ENCODE measurements around the gene FBXW4.
"Not testable (repeated sequence)": the region's sequence is repeated elsewhere in the genome, so short reads cannot be mapped to it uniquely, and the experiment has no call there.

The FBXW4 gene

GRCh38 chr10:101615525-101616116 is 79.3 kb downstream of the FBXW4 start:
- no peak for DNase-seq

GRCh38 chr10:101614663-101615524 is 80.1 kb downstream of the FBXW4 start:
- no peak for DNase-seq

- no peak for DNase-seq
Observed at GRCh38 chr10:101613646-101614045, 81.3 kb downstream of the FBXW4 start.

- no peak for DNase-seq
Observed at GRCh38 chr10:101612872-101613271, 82.1 kb downstream of the FBXW4 start.

- DNase-seq: no peak
Observed at GRCh38 chr10:101612086-101612485, 82.9 kb downstream of the FBXW4 start.

- DNase-seq: no peak
Observed at GRCh38 chr10:101611096-101611905, 83.7 kb downstream of the FBXW4 start.

GRCh38 chr10:101609481-101609880 is 85.5 kb downstream of the FBXW4 start:
- DNase-seq: no peak

GRCh38 chr10:101607124-101607523 is 87.8 kb downstream of the FBXW4 start:
- no peak for DNase-seq

- peak; percentile 37 to 38 for DNase-seq
Observed at GRCh38 chr10:101602761-101603398, 92.1 kb downstream of the FBXW4 start.

GRCh38 chr10:101601541-101601940 is 93.4 kb downstream of the FBXW4 start:
- no peak for DNase-seq

GRCh38 chr10:101597091-101597900 is 97.7 kb downstream of the FBXW4 start:
- no peak for DNase-seq

- DNase-seq: no peak
Observed at GRCh38 chr10:101595591-101596433, 99.2 kb downstream of the FBXW4 start.

GRCh38 chr10:101593331-101593730 is 101.6 kb downstream of the FBXW4 start:
- not testable (repeated sequence) for DNase-seq

GRCh38 chr10:101588879-101589278 is 106.1 kb downstream of the FBXW4 start:
- no peak for DNase-seq

- peak; percentile 86 to 93 for DNase-seq
Observed at GRCh38 chr10:101587725-101588653, 107.0 kb downstream of the FBXW4 start, which contains the start of the genes DPCD and POLL. TSS of gene DPCD (plus strand) at chr10:101588321. CDS start at chr10:101588337, 16 bp downstream. TSS of gene POLL (minus strand) at chr10:101588257. CDS start at chr10:101587360, 897 bp downstream.

- no peak for DNase-seq
Observed at GRCh38 chr10:101585841-101586240, 109.1 kb downstream of the FBXW4 start.

GRCh38 chr10:101580486-101581399 is 114.2 kb downstream of the FBXW4 start:
- no peak for DNase-seq

- no peak for DNase-seq
Observed at GRCh38 chr10:101579516-101579870, 115.5 kb downstream of the FBXW4 start.
